CD1c-positive myeloid dendritic cell (primary cell): ENCODE data around the gene PKP1.

Experiments used
- DNase-seq: peaks from one replicate; pipeline ENCODE4 v3.0.0-alpha.2; 2016; ENCODE audit errors: extremely low spot score

Gene PKP1

GRCh38 chr1:201369209-201369608, 85.9 kb downstream of the PKP1 start:
- no peak for DNase-seq

DNA sequence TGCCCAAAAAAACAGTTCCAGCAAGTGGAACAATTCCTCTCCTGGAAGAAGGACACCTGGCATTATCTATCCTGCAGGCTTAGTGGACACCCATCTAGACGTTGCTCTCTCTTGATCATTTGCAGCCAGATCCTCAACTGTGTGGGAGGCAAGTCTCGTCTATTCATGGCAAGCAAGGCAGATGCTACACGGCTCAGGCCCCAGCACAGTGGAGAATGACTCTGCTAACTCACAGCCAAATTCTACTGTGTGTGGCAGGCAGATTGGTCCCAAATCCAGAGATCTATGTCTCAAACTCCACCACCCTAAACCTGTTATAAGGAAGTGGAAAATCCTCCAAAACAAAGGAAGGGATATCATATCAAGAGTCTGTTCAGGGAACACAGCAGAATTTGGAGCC, 87.2 kb downstream of the PKP1 start:
- no peak for DNase-seq

GRCh38 chr1:201371276-201371675, 88.0 kb downstream of the PKP1 start:
- no peak for DNase-seq

DNA sequence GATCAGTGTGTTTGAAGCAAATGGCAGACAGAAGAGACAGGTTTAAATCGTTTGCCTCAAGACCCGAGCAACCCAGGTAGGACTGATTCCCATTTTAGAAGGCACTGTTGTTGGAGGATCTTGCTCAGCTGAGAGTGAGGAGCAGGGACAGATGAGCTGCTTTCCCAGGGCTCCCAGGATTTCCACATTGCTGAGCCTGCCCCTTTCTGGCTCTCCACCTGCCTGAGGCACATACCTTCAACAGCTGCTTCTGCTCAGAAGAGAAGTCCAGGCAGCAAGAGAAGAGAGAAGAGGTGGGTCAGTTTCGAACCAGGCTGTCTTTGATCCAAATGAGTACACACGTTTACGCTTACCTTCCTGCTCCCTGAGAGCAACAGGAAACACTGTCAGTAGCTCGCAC, 88.5 kb downstream of the PKP1 start:
- no peak for DNase-seq

DNA sequence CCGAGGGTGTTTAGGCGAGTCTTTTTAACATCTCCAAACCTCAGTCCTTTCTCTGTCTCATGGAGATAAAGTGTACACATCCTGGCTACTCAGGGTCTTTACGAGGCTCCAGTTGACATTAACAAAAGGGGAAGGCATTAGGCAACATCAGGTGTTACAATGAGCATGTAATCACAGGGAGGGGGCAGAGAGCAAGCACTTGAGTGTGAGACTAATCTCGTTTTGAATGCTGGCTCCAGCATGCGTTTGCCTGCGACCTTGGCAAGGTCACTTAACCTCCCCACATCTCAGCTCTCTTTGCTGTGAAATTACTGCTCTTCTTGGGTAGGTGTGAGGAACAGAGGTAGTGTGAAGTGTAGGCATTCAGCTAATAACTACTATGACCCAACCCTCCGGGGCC, 91.1 kb downstream of the PKP1 start:
- DNase-seq: no peak

DNA sequence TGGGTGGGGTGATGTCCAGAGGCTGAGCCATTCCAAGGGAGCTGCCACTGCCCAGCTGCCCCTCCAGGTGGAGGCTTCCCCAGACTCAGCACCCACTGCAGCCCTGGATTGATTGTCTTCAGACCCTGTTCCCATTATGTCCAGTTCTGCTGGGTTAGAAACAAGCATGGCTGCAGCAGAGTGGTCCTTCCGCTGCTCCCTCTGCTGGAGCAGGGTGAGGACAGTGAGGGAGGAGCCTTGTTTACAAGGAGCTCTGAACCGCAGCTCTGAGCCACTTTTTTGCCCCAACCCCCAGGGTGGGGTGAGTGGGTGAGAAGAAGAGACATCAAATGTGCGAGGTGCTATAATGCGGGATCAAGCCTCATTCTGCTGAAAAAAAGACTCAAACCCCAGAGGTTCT, 91.9 kb downstream of the PKP1 start:
- no peak for DNase-seq

DNA sequence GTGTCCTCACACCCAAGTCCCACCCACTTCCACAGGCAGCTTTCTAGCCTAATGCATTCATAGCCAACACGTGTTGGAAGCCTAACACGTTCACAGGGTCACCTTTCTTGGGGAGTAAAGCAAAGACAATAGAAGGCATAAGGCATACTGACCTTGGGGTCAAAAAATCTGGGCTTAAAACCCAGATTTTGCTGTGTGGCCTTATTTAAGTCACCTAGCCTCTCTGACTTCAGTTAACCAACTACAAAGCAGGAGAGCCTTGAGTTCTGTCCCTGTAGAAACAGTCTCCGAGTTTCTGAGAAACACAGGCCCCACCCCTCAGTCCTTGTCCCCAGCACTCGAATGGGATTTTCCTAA, 92.8 kb downstream of the PKP1 start:
- no peak for DNase-seq

DNA sequence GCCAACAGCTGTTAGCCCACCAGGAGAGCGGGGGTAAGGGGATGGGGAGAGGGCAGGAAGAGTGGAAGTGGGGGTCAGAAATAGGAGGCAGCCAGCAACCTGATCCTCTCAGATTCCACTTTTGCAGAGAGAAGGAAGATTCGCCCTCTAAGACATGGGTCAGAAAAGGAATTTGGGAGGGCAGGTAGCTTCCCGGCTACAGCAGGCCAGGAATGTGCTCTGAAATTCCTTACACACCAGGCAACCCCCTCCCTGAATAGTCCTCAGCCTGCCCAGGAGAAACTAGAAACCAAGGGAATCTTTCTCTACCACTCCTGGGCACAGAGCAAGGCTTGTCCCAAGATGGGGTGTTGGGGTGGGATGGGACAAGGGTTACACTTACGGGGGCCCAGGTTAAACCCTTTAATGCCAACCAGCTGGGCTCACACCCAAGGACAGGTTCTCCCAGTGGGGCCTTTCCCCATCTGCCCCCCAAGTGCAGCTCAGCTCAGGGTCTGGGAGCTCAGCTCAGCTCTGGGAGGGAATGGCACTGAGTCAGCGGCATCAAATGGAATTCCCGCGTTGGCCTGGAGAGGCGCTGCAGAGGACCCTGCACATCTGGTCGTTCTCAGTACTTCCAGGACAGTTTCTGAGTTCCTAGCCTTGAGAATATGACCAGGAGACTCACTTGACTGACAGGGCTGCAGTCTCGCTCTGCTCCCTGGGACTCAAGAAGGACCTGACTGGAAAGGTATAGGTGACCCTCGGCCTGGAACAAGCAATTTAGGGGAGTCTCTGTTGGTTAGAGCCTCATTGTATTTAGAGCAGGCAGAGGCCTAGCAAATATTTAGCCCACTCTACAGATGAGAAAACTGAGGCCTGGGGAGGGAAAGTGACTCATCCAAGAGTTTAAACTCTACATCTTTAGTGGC, 93.4 kb downstream of the PKP1 start:
- DNase-seq: peak; percentile 6

GRCh38 chr1:201377611-201378092, 94.3 kb downstream of the PKP1 start, which contains the start of gene TNNT2:
Gene TNNT2 (minus strand): TSS chr1:201377680. CDS start chr1:201373254, 4,426 bp downstream.
- no peak for DNase-seq

DNA sequence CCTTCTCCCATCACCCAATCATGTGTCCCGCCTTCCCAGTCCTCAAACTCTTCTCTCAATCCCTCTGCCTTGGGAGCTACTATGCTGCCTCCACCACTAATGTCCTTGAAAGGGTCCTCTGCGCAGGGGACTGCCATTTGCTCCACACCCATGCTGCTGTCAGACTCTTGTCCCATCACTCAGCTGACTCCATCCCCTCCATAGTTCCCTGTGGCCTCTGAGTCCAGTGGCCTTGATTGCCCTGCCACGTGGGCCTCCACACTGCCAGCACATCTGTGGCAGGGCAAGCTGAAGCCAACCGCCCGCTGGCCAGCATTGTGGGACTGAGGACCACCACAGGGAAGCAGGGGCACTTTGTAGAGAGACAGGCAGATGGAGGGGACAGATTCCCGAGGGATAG, 95.5 kb downstream of the PKP1 start:
- DNase-seq: no peak

DNA sequence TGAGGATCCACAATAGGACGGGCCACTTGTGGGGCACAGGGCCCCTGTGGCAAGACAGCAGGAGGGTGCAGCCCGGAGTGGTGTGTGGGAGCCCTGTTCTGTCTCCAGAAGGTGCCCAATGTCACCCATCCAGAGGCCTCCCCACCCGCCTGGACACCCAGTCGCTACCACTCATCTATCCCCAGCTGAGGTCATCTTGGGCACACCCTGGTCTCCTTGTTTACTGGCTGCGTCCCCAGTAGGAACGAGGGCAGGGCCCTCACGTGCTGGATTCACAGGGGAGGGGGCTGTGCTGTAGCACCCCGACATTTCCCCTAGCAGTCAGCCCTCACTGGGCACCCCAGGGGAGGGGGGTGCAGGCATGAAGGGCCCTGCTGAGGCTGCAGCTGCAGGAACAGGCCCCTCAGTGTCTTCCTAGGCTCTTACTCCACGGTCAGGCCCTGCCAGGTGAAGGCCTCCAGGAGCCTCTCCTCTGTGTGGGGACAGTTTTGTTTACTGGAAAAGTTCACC, 96.5 kb downstream of the PKP1 start:
- no peak for DNase-seq

GRCh38 chr1:201381130-201381529, 97.8 kb downstream of the PKP1 start:
- no peak for DNase-seq
